Measurements from ENCODE around the gene ANO6.

Gene ANO6

DNA sequence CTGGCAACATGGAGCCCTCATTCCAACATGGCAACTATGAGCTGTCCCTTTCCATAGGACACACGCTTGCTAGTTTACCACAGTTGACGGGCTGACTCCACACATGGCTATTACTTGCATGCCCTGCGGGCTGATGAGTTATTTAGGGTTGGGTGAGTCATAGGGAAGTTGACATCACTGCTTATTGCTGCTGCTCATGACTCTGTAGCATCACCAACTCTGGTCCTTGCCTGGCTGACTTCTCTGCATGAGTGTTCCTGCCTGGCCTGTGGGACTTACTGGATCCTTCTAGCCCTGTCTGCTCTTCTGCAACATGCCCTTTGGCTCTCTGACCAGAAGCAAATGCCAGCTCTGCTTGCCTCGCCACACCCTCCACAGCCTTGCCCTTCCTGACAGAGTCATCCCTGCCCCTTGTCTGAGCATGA is 199.5 kb downstream of the ANO6 start:
- FAIRE-seq: no peak

DNA sequence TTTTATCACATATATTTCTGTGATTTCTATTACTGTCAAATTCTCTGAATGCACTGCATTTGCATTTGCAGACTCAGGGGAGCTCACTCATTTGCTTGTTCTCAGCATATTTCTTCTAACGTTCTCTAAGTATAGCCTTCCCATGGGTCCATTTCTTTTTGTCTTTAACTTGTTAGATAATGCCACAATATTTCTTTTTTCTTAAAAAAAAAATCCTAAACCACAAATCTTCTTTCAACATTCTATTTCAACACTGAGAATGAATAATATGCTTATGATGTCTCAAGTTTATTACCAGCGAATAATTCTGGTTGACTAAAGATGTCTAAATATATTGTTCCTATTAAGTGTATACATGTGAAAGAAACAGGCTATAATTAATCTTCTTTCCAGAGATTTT is 200.2 kb downstream of the ANO6 start:
- FAIRE-seq: peak; percentile 74

DNA sequence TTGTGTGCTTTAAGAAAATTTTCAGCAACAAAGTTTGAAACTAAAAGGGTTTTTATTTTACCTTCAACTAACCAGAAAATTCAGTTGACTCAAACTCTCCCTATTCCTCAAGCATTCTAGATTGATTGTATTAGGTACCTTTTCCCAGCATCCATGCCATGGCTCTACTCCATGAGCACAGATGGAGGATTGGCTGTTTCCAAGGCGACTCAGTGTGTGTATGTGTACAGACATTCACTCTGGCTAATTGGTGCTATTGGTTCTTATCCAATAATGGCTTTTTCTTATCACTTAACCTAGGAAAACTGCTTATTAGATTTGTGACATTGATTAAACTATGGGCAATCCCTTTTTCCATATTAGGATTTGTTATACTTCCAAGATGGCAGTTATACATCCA is 202.6 kb downstream of the ANO6 start:
- no peak for FAIRE-seq

DNA sequence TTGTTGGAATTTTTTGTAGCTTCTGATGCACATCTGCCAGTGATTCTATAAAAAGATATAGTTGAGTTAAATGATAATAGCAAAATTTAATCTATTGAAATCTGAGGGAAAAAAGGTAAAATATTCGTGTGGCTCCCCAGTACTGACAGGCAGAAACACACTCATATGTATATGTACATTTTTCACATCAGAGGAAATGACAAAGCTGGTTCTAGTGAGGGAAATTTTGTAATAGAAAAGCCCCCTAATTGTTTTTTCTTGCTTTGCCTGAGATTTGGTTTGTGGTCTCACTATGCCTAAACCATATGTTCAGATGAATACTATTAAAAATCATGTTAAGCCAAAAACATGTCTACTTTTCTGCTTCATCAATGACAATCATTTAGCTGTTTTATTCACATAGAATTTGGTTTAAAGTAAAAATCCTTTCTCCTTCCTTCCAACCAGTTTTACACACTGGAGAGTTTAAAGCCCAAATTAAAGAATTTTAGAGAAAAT is 203.5 kb downstream of the ANO6 start:
- no peak for FAIRE-seq

DNA sequence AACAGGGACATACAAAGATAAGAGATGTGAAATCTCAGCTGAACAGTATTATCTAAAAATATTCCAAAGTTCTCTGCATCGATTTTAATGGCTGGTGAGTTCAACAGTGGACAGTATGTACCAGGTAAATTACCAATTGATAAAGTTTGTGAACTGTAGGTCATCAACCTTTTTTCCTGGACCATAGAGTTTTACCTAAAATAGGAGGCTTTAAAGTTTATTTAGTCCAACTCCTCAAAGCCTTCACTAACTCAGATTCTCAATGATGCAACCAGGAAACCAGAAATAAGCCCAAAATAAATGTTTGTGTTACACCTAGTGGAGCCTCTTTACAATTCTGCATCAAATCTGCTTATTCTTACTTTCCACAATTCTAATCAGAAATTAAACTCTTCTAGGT is 205.8 kb downstream of the ANO6 start:
- FAIRE-seq: no peak

DNA sequence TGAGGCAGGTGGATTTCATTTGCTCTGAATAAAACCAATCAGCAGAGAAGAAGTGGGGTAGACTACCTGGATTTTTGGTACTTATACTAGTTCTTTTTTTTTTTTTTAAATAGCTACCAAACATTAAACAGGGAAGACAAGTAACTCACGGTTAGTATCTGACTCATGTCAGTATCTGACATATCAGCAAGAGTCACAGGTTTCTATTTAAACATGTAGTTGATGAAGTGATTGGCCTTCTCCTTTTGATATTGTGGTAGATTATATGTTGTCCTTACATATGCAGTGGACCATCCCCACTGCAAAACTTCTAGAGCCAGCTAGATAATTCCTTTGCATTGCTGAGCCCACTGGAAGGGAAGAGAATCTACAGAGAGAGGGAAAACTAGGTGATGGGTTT is 208.0 kb downstream of the ANO6 start:
- no peak for FAIRE-seq

DNA sequence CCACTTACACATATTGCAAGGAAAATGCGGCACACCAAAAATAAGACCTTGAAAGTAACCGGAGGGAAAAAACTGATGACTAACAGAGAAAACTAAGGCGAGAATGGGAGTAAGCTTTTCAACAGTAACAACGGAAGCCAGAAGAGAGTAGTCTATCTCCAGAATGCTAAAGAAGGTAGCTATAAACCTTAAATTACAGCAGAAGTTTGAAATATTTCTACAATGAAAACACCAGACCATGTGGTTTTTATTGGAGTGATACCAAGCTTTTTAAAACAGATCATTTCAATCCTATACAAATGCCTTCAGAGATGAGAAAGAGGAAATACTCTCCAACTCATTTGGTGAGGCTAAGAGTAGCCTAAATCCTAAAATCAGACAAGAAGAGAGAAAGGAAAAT is 209.5 kb downstream of the ANO6 start:
- FAIRE-seq: no peak

DNA sequence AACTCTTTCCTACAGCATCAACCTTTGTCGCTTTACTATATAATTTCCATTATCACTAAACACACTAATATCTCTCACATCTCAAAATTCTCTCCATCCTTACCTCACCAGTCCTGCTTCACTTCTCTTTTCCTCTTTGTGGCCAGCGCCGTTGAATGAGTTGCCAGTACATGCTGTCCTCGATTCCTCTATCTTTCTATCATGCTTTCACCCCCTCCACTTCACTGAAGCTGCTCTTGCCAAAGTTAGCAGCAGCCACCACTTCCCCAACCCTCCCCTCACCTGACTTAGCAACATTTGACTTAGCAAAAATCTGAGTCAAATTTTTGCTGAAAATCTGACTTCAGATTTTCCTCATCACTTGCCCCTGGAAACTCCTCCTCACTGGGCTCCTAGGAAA is 210.4 kb downstream of the ANO6 start:
- no peak for FAIRE-seq

DNA sequence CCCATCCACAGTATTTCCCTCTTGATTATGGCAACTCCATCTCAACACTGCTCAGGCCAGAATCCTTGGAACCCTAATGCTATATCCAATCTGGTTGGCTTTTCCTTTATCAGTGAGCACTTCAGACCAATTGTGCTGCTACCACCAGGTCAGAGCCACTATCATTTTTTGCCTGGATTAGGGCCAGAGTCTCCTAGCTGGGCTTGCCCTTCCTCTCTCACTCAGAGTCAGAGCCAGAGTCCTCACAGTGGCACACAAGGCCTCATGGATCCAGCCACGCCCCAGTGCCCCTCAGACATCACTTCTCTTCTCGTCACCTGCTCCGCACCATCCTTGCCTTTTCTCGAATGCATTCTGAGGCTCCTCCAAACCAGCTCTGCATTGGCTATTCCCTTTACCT is 211.1 kb downstream of the ANO6 start:
- FAIRE-seq: no peak

DNA sequence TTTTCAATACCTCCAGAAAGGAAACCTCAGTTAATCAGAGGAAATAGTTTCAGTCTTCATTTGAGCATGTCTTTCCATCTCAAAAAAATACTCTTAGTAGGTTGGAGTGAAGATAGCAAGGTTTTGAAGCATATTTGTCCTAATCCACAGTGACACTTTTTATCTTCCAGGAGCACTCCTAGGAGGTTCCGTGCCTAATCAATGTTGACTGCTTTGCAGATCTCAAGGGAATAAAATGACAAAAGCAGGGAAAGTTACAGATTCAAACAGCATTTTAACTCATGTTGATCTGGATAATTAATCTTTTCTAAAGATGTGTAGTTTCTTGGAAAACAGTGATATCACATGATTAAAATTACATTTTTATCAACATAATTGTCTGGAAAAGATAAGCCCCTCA is 213.9 kb downstream of the ANO6 start:
- FAIRE-seq: no peak

DNA sequence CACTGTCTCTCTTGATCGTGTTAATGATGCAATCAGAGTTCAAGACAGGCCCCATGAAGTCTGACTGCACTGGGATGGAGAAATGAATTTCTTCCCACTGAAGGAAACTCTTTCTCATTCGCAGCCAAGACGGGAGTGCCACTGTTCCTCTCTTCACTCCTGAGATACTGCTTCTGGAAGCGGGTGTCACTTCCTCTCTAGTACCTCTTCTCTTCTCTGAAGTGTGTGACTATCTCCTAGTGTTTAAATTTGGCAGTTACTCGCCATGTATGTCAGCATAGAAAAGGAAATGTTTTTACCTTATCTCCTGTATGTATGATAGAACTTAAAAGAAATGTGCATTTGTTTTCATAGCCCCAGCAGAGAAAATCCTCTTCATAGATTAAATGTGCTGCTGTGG is 215.2 kb downstream of the ANO6 start:
- FAIRE-seq: no peak

DNA sequence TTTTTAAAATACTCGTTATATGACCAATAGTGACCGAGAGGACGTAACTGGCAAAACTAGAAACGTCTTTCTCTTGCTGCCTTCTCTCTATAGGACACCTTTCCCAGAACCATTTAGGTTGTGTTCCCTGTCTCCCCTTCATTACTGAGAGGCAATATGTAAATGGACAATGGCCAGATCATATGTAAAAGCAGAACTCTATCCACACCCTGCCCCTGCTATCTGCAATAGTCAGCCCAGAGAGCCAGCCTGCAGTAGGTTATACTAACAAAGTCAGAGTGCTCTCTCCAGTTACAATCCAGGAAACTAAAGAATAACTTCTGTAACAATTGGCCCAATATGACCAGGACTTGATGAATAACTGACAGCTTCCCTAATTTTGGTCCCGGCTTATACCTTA is 216.8 kb downstream of the ANO6 start:
- no peak for FAIRE-seq

DNA sequence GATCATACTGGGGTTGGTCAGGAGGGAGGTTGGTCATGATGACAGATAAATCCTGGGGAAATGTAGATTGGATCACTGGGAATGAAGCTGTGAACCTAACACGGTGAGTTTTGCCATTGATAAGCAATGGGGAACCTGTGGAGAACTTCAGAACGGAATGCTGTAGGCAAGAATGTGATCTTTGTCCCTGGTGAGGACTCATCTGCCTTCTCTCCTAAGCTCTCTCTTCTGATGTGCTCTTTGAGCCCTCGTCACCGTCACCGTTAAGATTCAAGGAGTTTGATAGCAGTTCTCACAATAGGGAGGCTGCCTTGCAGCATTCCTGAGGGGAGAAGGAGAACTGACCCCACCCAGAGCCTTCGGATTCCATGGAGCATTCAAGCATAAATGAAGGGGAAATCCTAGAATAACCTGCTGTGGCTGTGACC is 217.6 kb downstream of the ANO6 start:
- no peak for FAIRE-seq

DNA sequence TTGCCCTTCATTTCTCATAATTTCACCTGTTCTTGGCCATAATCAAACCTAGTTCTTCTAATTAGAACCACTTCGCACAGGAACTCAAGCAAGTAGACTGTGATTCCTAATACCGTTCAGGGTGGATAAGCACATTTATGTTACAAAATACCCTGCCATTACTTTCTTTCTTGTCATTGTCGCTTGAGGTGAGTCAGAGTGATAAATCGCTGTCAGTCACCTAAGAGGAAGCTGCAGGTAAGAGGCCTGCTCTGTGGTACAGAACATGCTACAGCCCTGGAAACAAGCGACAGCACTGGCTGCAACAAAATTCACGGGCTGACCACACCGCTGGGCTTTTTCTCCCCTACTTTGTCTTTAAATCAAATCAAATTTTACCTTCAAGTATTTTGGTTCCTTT is 218.2 kb downstream of the ANO6 start:
- FAIRE-seq: no peak

DNA sequence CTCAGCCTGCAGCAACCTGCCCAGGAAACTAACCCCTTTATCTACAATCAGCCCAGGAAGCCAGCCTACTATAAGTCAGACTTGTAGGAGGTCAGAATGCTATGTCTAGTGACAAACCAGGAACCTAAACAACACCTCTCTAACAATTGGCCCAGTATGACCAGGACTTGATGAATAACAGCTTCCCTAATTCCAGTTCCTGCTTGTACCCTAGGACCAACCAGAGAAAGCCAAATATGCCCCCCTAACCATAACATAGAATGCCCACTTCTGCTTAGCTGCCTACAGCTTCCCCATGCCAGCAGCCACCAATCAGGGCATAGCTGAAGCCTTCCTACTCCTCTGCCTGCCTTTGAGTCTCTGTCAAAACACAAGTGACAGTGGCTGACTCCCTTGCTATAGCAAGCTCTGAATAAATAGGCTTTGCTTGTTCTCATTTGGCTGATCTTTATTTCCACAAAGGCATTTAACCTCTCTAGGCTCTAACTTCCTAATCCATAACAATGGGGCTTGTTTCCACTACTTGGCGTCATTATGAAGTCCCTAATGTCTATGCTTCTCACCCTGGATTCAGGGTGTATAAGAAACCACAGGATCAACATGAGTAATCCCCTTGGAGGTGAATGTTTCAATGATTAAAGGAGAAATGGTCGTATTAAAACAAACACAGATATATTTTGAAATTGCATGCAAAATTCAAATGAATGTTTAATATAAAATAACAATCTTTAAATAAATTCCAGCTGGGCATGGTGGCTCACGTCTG is 220.2 kb downstream of the ANO6 start:
- no peak for FAIRE-seq

DNA sequence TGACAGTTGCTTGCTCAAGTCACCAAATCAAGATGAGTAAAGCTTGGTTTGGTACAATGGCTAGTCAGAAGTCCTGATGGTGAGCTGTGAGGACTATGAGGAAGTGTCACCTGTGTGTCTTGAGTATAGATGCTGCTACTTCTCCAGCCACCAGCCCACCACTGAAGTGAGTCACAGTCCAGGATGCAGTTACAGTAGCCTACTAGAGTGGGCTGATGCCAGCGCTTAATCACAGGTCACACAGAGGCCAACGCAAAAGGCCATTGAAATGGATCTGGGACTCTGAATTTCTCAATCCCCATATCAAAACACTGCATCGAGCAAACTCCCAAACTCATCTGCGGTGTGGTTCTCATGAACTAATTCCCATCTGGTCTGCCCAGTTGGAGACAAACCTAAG is 223.1 kb downstream of the ANO6 start:
- no peak for FAIRE-seq

DNA sequence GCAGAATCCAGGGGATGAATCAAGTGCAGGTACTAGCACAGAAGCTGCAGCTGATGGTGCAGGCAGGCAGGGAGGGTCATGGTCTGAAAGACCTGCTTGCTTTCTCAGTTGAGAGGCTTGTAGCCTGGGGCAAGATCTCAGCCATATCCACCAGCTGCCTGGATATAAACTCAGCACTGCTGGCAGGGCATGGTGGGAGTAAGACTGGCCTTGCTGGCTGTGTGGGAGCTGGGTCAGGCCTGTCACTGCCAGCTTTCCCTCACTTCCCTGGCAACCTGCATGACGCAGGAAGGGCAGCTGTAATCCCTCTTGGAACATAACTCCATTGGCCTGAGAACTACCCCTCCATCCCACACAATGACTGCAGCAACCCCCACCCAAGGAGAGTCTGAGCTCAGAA is 230.1 kb downstream of the ANO6 start:
- no peak for FAIRE-seq

DNA sequence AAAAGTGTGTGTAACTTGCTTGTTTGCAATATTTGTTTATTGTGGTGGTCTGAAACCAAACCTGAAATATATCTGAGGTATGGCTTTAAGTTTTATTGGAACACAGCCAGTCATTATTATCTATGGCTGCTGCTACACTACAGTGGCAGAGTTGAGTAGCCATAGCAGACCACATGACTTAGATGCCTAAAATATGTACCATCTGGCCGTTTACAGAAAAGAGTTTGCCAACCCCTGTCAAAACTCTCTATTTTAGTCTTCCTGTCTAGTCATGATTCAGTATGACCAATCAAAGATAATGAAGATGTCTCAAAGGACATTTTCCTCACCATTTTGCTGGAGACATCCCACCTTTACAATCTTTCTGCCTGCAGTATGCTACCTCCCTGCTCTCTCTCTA is 242.3 kb downstream of the ANO6 start:
- no peak for FAIRE-seq

DNA sequence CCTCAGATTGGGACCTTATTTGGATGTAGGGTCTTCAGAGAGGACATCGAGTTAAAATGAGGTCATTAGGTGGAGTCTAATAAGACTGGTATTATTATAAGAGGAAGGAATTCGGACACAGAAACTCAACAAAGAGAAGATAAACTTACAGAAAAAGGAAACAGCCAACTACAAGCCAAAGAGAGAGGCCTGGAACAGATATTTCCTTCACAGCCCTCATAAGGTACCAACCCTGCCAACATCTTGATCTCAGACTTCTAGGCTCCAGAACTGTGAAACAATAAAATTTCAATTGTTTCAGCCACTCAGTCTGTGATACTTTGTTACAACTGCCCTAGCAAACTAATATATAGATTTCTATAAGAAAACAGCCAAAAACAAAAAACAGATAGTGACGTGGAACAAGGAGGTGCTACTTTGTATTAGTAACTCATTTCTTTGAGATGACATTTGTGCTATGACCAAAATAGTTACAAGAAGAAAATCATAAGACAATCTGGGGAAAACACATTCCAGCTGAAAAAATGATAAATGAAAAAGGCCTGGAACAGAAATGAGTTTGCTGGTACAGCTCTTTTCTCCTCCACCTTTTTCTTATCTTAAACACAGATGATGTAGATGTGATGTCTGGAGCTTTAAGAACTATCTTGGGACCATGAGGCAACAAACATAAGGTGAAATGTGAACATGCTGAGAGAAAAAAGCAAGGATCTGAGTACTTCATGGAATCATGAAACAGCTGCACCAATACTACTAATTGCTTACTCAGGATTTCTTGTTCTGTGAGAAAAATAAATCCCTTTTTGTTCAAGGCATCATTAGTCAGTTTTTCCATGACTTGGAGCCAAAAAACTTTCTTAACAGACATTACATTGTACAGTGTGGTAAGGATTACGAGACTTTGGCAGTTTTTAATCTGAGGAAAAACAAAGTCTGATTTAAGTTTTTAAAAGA is 243.2 kb downstream of the ANO6 start:
- no peak for FAIRE-seq

DNA sequence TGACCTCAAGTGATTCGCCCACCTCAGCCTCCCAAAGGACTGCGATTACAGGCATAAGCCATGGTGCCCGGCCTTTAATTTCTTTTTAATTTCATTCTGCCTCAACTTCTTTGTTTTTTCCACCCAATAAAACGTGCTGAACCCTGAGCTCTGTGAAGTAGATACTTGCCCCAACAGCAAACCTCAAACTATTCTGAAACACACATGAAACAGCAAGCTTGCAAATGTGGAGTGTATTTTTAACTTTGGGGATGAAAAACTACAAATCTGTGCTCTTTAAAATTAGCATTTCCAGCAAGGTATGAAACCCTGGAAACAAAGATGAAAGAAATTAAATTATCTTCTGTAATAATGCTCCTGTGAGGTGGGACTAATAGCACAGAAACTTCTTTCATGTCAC is 246.6 kb downstream of the ANO6 start:
- no peak for FAIRE-seq

DNA sequence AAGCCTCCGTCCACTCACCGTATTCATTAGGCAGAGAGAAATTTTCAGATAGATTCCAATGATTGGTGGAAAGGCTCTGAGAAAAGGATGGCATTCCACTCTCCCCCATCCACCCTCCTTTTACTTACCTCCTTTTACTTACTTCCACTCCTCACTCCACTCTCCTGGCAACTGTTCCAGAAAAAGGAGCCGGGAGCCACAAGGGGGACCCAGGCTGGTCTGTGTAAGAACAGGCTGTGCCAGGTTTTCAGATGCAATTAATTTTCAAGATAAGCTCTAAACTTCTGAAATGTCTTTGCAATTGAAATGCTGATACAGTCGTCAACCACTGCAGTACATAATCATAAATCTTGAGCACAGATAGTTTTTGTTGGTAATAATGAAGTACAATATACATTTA is 248.8 kb downstream of the ANO6 start:
- no peak for FAIRE-seq

DNA sequence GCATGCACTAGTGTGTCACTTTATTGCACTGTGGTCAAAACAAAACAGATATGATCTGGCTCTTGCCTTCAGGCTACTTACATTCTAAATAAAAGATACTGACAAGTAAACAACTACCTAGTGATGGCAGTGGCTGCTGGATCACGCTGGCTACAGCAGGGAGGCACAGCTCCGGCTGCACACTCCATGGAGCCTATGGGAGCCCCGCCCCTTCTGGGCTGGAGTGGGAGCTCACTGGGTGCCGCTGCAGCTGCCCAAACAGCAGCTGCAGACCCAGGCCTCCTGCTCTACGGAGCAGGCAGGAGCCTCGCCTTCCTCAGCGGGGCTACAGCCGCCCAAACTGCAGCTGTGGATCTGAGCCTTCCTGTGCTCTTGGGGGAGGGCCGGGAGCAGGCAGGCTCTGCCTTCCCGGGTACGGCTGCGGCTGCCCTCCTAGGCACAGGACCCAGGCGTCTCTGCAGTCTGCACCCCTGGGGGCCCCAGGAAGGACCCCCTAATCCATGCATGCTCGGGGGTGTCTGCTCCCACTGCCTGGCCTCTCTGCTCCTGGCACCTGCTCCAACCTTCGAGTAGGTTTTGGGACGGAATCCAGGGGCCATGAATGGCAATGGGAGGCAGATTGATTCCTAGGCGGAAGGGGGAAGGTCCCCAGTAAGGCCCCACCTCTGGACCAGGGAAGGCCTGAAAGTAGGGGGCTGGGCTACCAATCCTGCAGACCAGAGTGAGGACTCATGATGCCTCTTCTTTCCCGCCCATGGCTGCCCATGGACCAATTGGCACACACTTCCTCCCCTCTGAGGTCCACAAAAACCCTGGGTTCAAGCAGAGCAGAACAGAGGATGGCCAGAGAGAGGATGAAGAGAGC is 253.1 kb downstream of the ANO6 start:
- FAIRE-seq: no peak

DNA sequence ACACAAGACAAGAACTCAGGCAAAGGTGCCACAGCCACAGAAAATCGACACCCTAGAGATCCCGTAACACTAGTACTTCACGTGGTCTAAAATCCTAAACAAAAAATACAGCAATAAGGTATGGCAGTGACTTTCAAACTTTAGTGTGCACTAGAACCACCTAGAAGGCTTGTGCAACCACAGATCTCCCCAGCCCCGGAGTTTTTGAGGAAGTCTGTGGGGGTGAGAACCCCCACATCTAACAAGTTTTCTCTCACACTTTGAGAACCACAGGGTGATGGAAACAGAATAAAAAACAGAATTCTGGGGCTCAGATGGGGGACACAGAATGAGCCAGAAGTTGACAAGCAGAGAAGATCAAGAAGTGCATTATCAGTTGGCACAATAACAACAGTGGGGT is 254.0 kb downstream of the ANO6 start:
- FAIRE-seq: no peak

All from endometrium (tissue), 2 donors.